CD14-positive monocyte (primary cell): ENCODE measurements around the gene NR2F1. TPM values are rescaled to one million over a fixed set of nuclear protein-coding genes. Genes with fewer than 3 reads are reported as not detected.

ENCODE experiments used
- DNase-seq, 3 donors: peaks; one replicate each; pipeline ENCODE4 v3.0.0-alpha.2; 2011 to 2022
- H2AFZ ChIP-seq: 2 replicates; pipeline ENCODE4 v1.6.0; 2012; ENCODE audit warnings: mild to moderate bottlenecking, low read depth, low read length, inconsistent platforms; ENCODE audit not compliant: insufficient read depth, poor library complexity, severe bottlenecking
- H3K27ac ChIP-seq, 2 donors: 1 replicate in 1 of 2; 2 replicates in 1 of 2; pipeline ENCODE4 v1.5.1; 2012 to 2013; ENCODE audit warnings: low read length in 2 of 2, control low read depth in 1 of 2, inconsistent platforms in 1 of 2, low read depth in 1 of 2, mild to moderate bottlenecking in 1 of 2
- H3K27me3 ChIP-seq, 2 donors: one replicate each; pipeline versions ENCODE4 v1.6.0 to v1.6.1; 2011 to 2013; ENCODE audit warnings: low read length in 2 of 2; ENCODE audit not compliant: control insufficient read depth in 2 of 2, insufficient read depth in 2 of 2
- H3K36me3 ChIP-seq, 2 donors: replicated peaks in 1 of 2; 1 replicate in 1 of 2; 2 replicates in 1 of 2; pipeline versions ENCODE4 v1.5.1 to v1.6.1; 2012 to 2013; ENCODE audit warnings: low read length in 2 of 2, control low read depth in 1 of 2, inconsistent platforms in 1 of 2, mild to moderate bottlenecking in 1 of 2; ENCODE audit not compliant: insufficient read depth in 2 of 2, control insufficient read depth in 1 of 2
- H3K4me1 ChIP-seq, 2 donors: 1 replicate in 1 of 2; 2 replicates in 1 of 2; pipeline versions ENCODE4 v1.5.1 to v1.6.1; 2012 to 2013; ENCODE audit warnings: low read length in 2 of 2, control low read depth in 1 of 2, inconsistent platforms in 1 of 2, mild to moderate bottlenecking in 1 of 2, moderate library complexity in 1 of 2; ENCODE audit not compliant: insufficient read depth in 2 of 2, control insufficient read depth in 1 of 2
- H3K4me2 ChIP-seq: replicated peaks from 2 replicates; pipeline ENCODE3; 2012; ENCODE audit warnings: low read length, moderate library complexity, mild to moderate bottlenecking; ENCODE audit not compliant: poor library complexity, severe bottlenecking; ENCODE audit errors: extremely low read depth
- H3K4me3 ChIP-seq, 3 experiments: fragments of 200-600 bp in 1 of 3; sonication (generic) in 1 of 3; replicated peaks in 1 of 3; 1 replicate in 2 of 3; 2 replicates in 1 of 3; pipeline ENCODE4 v1.5.1; 2011 to 2013; ENCODE audit warnings: low read length in 3 of 3, mild to moderate bottlenecking in 3 of 3, control low read depth in 2 of 3, low read depth in 2 of 3, inconsistent platforms in 1 of 3, moderate library complexity in 1 of 3
- H3K79me2 ChIP-seq: 2 replicates; pipeline ENCODE4 v1.6.0; 2012; ENCODE audit warnings: mild to moderate bottlenecking, control low read depth, inconsistent platforms, low read length, moderate library complexity; ENCODE audit not compliant: insufficient read depth
- H3K9ac ChIP-seq: 2 replicates; pipeline ENCODE4 v1.6.0; 2017; ENCODE audit warnings: low read length, mild to moderate bottlenecking; ENCODE audit not compliant: insufficient read depth, poor library complexity, severe bottlenecking
- H3K9me3 ChIP-seq, 2 donors: replicated peaks in 1 of 2; 1 replicate in 1 of 2; 2 replicates in 1 of 2; pipeline versions ENCODE4 v1.5.1 to v1.6.1; 2012 to 2013; ENCODE audit warnings: low read length in 2 of 2, control low read depth in 1 of 2; ENCODE audit not compliant: control insufficient read depth in 1 of 2, insufficient read depth in 1 of 2
- H4K20me1 ChIP-seq: 2 replicates; pipeline ENCODE4 v1.6.0; 2012; ENCODE audit warnings: mild to moderate bottlenecking, low read length, control low read depth, moderate library complexity; ENCODE audit not compliant: insufficient read depth
- H3K27ac Mint-ChIP-seq, 7 donors: one replicate each; pipeline ENCODE4 v1.8.0; 2020; ENCODE audit warnings: mild to moderate bottlenecking in 7 of 7, mixed read lengths in 7 of 7, moderate library complexity in 6 of 7, inconsistent platforms in 2 of 7
- H3K27me3 Mint-ChIP-seq, 3 donors: one replicate each; pipeline ENCODE4 v1.8.0; 2021 to 2022; ENCODE audit warnings: low read depth in 3 of 3, mild to moderate bottlenecking in 3 of 3, mixed read lengths in 3 of 3, moderate library complexity in 3 of 3, inconsistent platforms in 1 of 3
- H3K36me3 Mint-ChIP-seq, 2 donors: one replicate each; pipeline ENCODE4 v1.8.0; 2020; ENCODE audit warnings: mixed read lengths in 2 of 2, inconsistent platforms in 1 of 2, mild to moderate bottlenecking in 1 of 2
- H3K4me1 Mint-ChIP-seq: one replicate; pipeline ENCODE4 v1.8.0; 2020; ENCODE audit warnings: mild to moderate bottlenecking, mixed read lengths
- H3K4me3 Mint-ChIP-seq, 2 donors: one replicate each; pipeline ENCODE4 v1.8.0; 2020; ENCODE audit warnings: mild to moderate bottlenecking in 2 of 2, mixed read lengths in 2 of 2, moderate library complexity in 1 of 2
- H3K9me3 Mint-ChIP-seq, 7 donors: one replicate each; pipeline ENCODE4 v1.8.0; 2020 to 2022; ENCODE audit warnings: mixed read lengths in 7 of 7, mild to moderate bottlenecking in 6 of 7, moderate library complexity in 6 of 7, inconsistent platforms in 2 of 7
- CTCF ChIP-seq: fragments of 200-600 bp; IDR thresholded peaks from one replicate; pipeline ENCODE4 v1.8.0; 2022; ENCODE audit warnings: antibody characterized with exemption, mild to moderate bottlenecking
- WGBS: methylation state at CpG from one replicate; pipeline ENCODE4 v1.1.5; 2013; ENCODE audit warnings: missing lambda C conversion rate; ENCODE audit not compliant: insufficient coverage; 5-methylcytosine and 5-hydroxymethylcytosine counted together
- intact Hi-C, 2 donors: fragments of 100-400 bp; cut with micrococcal nuclease; formaldehyde crosslinking; loops; one replicate each; pipeline versions ENCODE4 v1.15.0 to v1.15.1; 2023
- polyA plus RNA-seq, 3 donors: library from polyadenylated mRNA; depleted of rRNA in 1 of 3; unstranded in 2 of 3; stranded (reverse) in 1 of 3; fragments of 300-500 nt in 2 of 3; fragments of >200 nt in 1 of 3; fragmentation: Illumina TruSeq in 2 of 3; gene quantifications; 1 replicate in 2 of 3; 2 replicates in 1 of 3; pipeline ENCODE4 v1.2.3, GENCODE V29; 2012 to 2021

NR2F1 gene
- polyA plus RNA-seq, 3 donors: not detected

- peaks cover 3 to 9% of the 10 kb centered on the region in 2 donors for H3K36me3 Mint-ChIP-seq
- WGBS: 17% methylated on average over 8 of the region's 19 CpGs
- H2AFZ ChIP-seq: no peak overlapping the region
- peaks cover 8% of the 10 kb centered on the region for H3K4me1 Mint-ChIP-seq
- peaks cover 53 to 99% (median 84%) of the 10 kb centered on the region in 3 donors for H3K27me3 Mint-ChIP-seq
- peak overlapping the region; percentile 28 to 83 for H3K4me3 Mint-ChIP-seq
- no peaks in the 10 kb centered on the region for H3K36me3 ChIP-seq
- no peak overlapping the region for H3K27ac ChIP-seq
- no peak overlapping the region for H3K9ac ChIP-seq
- DNase-seq: peak in 1 of 3 donors; percentile 26
- intact Hi-C loops: no loop called here
- peaks cover 98 to 99% of the 10 kb centered on the region in 2 donors for H3K27me3 ChIP-seq
- H3K79me2 ChIP-seq: no peaks in the 10 kb centered on the region
- no peaks in the 10 kb centered on the region for H3K4me1 ChIP-seq
- no peak overlapping the region for H3K4me3 ChIP-seq
- peaks cover 0 to 24% (median 14%) of the 10 kb centered on the region in 7 donors for H3K9me3 Mint-ChIP-seq
- H3K9me3 ChIP-seq: peaks cover 4 to 51% of the 10 kb centered on the region in 2 donors
- no peaks in the 10 kb centered on the region for H4K20me1 ChIP-seq
- H3K27ac Mint-ChIP-seq: no peak overlapping the region
- peak; percentile 36 for TF ChIP-seq CTCF
- peak overlapping the region; percentile 12 for H3K4me2 ChIP-seq
Observed at GRCh38 chr5:93607367-93608258, 24.6 kb downstream of the NR2F1 start.

- 20% methylated on average over 1 of the region's 4 CpGs for WGBS
- no peak overlapping the region for H3K9ac ChIP-seq
- no peaks in the 10 kb centered on the region for H3K79me2 ChIP-seq
- Mint-ChIP-seq H3K4me3 (peak overlapping the region in 1 of 2 donors; percentile 76), H3K27ac (no peak overlapping the region), H3K27me3 (peaks cover 63 to 100% (median 96%) of the 10 kb centered on the region in 3 donors), H3K4me1 (peaks cover 8% of the 10 kb centered on the region), H3K36me3 (peaks cover 0 to 9% of the 10 kb centered on the region in 2 donors), H3K9me3 (peaks cover 0 to 19% (median 6%) of the 10 kb centered on the region in 7 donors)
- no peaks in the 10 kb centered on the region for H3K4me1 ChIP-seq
- no peak for TF ChIP-seq CTCF
- intact Hi-C loops: no loop called here
- no peaks in the 10 kb centered on the region for H4K20me1 ChIP-seq
- H3K4me3 ChIP-seq: no peak overlapping the region
- H3K36me3 ChIP-seq: no peaks in the 10 kb centered on the region
- no peak overlapping the region for H2AFZ ChIP-seq
- DNase-seq: no peak
- no peak overlapping the region for H3K27ac ChIP-seq
- H3K9me3 ChIP-seq: peaks cover 4 to 44% of the 10 kb centered on the region in 2 donors
- H3K27me3 ChIP-seq: peaks cover 98 to 99% of the 10 kb centered on the region in 2 donors
- H3K4me2 ChIP-seq: no peak overlapping the region
Observed at GRCh38 chr5:93608855-93609254, 25.8 kb downstream of the NR2F1 start.
